ENCODE data around the gene PCDHB6. TPM values are rescaled to one million over a fixed set of nuclear protein-coding genes. Genes with fewer than 3 reads are reported as not detected.
"Not testable (repeated sequence)": the region's sequence is repeated elsewhere in the genome, so short reads cannot be mapped to it uniquely, and the experiment has no call there.

Gene PCDHB6
- total RNA-seq, 6 experiments from 2014 or later = 0.14 to 0.94 (median 0.70) TPM

GRCh38 chr5:141180313-141180712 is 30.5 kb downstream of the PCDHB6 start:
- H3K27me3 Mint-ChIP-seq (ENCODE audit: insufficient read depth) = peaks cover 8% of the 10 kb centered on the region; the same call in 1 of the 2 replicates
- H3K27ac Mint-ChIP-seq = no peak overlapping the region
- H3K9me3 Mint-ChIP-seq = peaks cover 16% of the 10 kb centered on the region
- no peak for TF ChIP-seq CTCF (IDR thresholded peaks at IDR 0.05)
- H3K36me3 Mint-ChIP-seq (ENCODE audit: low read depth) = peaks cover 12% of the 10 kb centered on the region
- H3K4me3 Mint-ChIP-seq = no peak overlapping the region
- no peak for DNase-seq
- peaks cover 15% of the 10 kb centered on the region for H3K4me1 Mint-ChIP-seq (ENCODE audit: low read depth)

- peak; percentile 62 for DNase-seq
- Mint-ChIP-seq H3K36me3 (ENCODE audit: low read depth) (peaks cover 12% of the 10 kb centered on the region), H3K9me3 (peaks cover 16% of the 10 kb centered on the region), H3K4me1 (ENCODE audit: low read depth) (peaks cover 20% of the 10 kb centered on the region), H3K4me3 (peak within 1 kb of the TSS; percentile 82), H3K27ac (no peak within 1 kb of the TSS; the same call in 1 of the 2 replicates), H3K27me3 (ENCODE audit: insufficient read depth) (peaks cover 8% of the 10 kb centered on the region)
- peak; percentile 78 for TF ChIP-seq CTCF (IDR thresholded peaks at IDR 0.05)
These were observed 32.4 kb downstream of the PCDHB6 start, which contains the start of gene PCDHB16 for GRCh38 chr5:141182248-141182647. Gene PCDHB16, plus strand, starts transcription at chr5:141182387. Its CDS starts 173 bp downstream, at chr5:141182560.

- Mint-ChIP-seq H3K27me3 (ENCODE audit: insufficient read depth) (peaks cover 12% of the 10 kb centered on the region), H3K4me1 (ENCODE audit: low read depth) (peaks cover 27% of the 10 kb centered on the region), H3K36me3 (ENCODE audit: low read depth) (peaks cover 17% of the 10 kb centered on the region), H3K9me3 (peaks cover 21% of the 10 kb centered on the region)
- not testable (repeated sequence) for H3K27ac Mint-ChIP-seq, H3K4me3 Mint-ChIP-seq, DNase-seq
These were observed 34.4 kb downstream of the PCDHB6 start for GRCh38 chr5:141184117-141184855.

GRCh38 chr5:141186897-141187512 is 37.1 kb downstream of the PCDHB6 start, which contains the start of gene PCDHB9:
Gene PCDHB9, plus strand, starts transcription at chr5:141187161. Its CDS starts 158 bp downstream, at chr5:141187319.
- peak within 1 kb of the TSS; percentile 30; the same call in 1 of the 2 replicates for H3K27ac Mint-ChIP-seq
- peaks cover 17% of the 10 kb centered on the region for H3K36me3 Mint-ChIP-seq (ENCODE audit: low read depth)
- TF ChIP-seq CTCF (IDR thresholded peaks at IDR 0.05) = peak; percentile 88
- H3K4me3 Mint-ChIP-seq = peak within 1 kb of the TSS; percentile 89
- H3K4me1 Mint-ChIP-seq (ENCODE audit: low read depth) = peaks cover 29% of the 10 kb centered on the region
- H3K9me3 Mint-ChIP-seq = peaks cover 21% of the 10 kb centered on the region
- peaks cover 16% of the 10 kb centered on the region for H3K27me3 Mint-ChIP-seq (ENCODE audit: insufficient read depth)
- peak; percentile 58 for DNase-seq

GRCh38 chr5:141188682-141189081 is 38.8 kb downstream of the PCDHB6 start:
- H3K27ac Mint-ChIP-seq, H3K4me3 Mint-ChIP-seq, DNase-seq: not testable (repeated sequence)
- peaks cover 16% of the 10 kb centered on the region for H3K36me3 Mint-ChIP-seq (ENCODE audit: low read depth)
- peaks cover 25% of the 10 kb centered on the region for H3K4me1 Mint-ChIP-seq (ENCODE audit: low read depth)
- peaks cover 14% of the 10 kb centered on the region for H3K27me3 Mint-ChIP-seq (ENCODE audit: insufficient read depth)
- peaks cover 23% of the 10 kb centered on the region for H3K9me3 Mint-ChIP-seq

GRCh38 chr5:141189131-141189530 is 39.3 kb downstream of the PCDHB6 start:
- Mint-ChIP-seq H3K36me3 (ENCODE audit: low read depth) (peaks cover 16% of the 10 kb centered on the region), H3K27me3 (ENCODE audit: insufficient read depth) (peaks cover 14% of the 10 kb centered on the region), H3K4me1 (ENCODE audit: low read depth) (peaks cover 25% of the 10 kb centered on the region), H3K9me3 (peaks cover 25% of the 10 kb centered on the region)
- DNase-seq, H3K4me3 Mint-ChIP-seq, H3K27ac Mint-ChIP-seq: not testable (repeated sequence)
